ENCODE measurements around the gene RBMY1J.
"Not testable (repeated sequence)": the region's sequence is repeated elsewhere in the genome, so short reads cannot be mapped to it uniquely, and the experiment has no call there.

RBMY1J gene

GRCh38 chrY:22403110-22403509, at the start of gene RBMY1J:
RBMY1J (plus strand) TSS chrY:22403410; CDS start chrY:22405448, 2,038 bp downstream.
- not testable (repeated sequence) for DNase-seq (ENCODE audit: low spot score)

- DNase-seq (ENCODE audit: low spot score) = no peak
Observed at GRCh38 chrY:22367416-22367815, 35.8 kb upstream of the RBMY1J start.

GRCh38 chrY:22370623-22371022, 32.6 kb upstream of the RBMY1J start:
- DNase-seq (ENCODE audit: low spot score) = no peak

GRCh38 chrY:22373494-22373893, 29.7 kb upstream of the RBMY1J start:
- no peak for DNase-seq (ENCODE audit: low spot score)

GRCh38 chrY:22444718-22445396, 41.6 kb downstream of the RBMY1J start:
- DNase-seq (ENCODE audit: low spot score) = not testable (repeated sequence)

GRCh38 chrY:22455522-22455921, 52.3 kb downstream of the RBMY1J start:
- DNase-seq (ENCODE audit: low spot score) = not testable (repeated sequence)

GRCh38 chrY:22461962-22462361, 58.8 kb downstream of the RBMY1J start:
- not testable (repeated sequence) for DNase-seq (ENCODE audit: low spot score)
